H1 (cell line): ENCODE data around the gene ADM. TPM values are rescaled to one million over a fixed set of nuclear protein-coding genes. Genes with fewer than 3 reads are reported as not detected.
A peak's percentile ranks its signal among the peaks of the same experiment; 100 is the strongest.

Source experiments
- CTCF ChIA-PET: fragments of 300-600 bp; sonication (Branson Sonifier 250); formaldehyde crosslinking; loops from one replicate; lab custom pipeline; 2021; ENCODE audit not compliant: partially characterized antibody; lab: Charles Lee
- POLR2A ChIA-PET: fragments of 300-600 bp; sonication (Branson Sonifier 250); formaldehyde crosslinking; loops from one replicate; lab custom pipeline; 2021; ENCODE audit warnings: inconsistent platforms; ENCODE audit not compliant: partially characterized antibody; lab: Charles Lee
- DNase-seq, 2 experiments: peaks; one replicate each; pipeline versions ENCODE4 v3.0.0 to v3.0.0-alpha.2; 2010 to 2022; ENCODE audit warnings: low spot score in 2 of 2, low read depth in 1 of 2, mixed read lengths in 1 of 2
- FAIRE-seq: peaks from 2 replicates; lab custom pipeline; 2011; peaks lifted over from hg19 to GRCh38; lab: Jason Lieb, UNC
- H2AFZ ChIP-seq: 2 replicates; pipeline ENCODE4 v1.8.1; 2012; ENCODE audit warnings: low read length, inconsistent platforms
- H2AK5ac ChIP-seq: 2 replicates; pipeline ENCODE4 v1.6.1; 2013; ENCODE audit warnings: low read depth, low read length
- H2BK120ac ChIP-seq: replicated peaks from 2 replicates; pipeline ENCODE3; 2013; ENCODE audit warnings: low read depth, low read length, inconsistent platforms
- H2BK12ac ChIP-seq: 2 replicates; pipeline ENCODE4 v1.6.1; 2013; ENCODE audit warnings: low read depth, low read length
- H2BK15ac ChIP-seq: 2 replicates; pipeline ENCODE4 v1.6.1; 2013; ENCODE audit warnings: low read length
- H2BK20ac ChIP-seq: 2 replicates; pipeline ENCODE4 v1.6.1; 2013; ENCODE audit warnings: low read length
- H2BK5ac ChIP-seq: 2 replicates; pipeline ENCODE4 v1.6.1; 2013; ENCODE audit warnings: low read depth, low read length
- H3K14ac ChIP-seq: 2 replicates; pipeline ENCODE4 v1.6.1; 2013; ENCODE audit warnings: inconsistent platforms; ENCODE audit not compliant: insufficient read length
- H3K18ac ChIP-seq: 2 replicates; pipeline ENCODE4 v1.6.1; 2013; ENCODE audit warnings: low read length; ENCODE audit errors: extremely low read depth
- H3K23ac ChIP-seq: 2 replicates; pipeline ENCODE4 v1.6.1; 2013; ENCODE audit warnings: inconsistent platforms; ENCODE audit not compliant: insufficient read length
- H3K23me2 ChIP-seq: 2 replicates; pipeline ENCODE4 v1.6.1; 2013; ENCODE audit warnings: low read depth, low read length
- H3K27ac ChIP-seq: 2 replicates; pipeline ENCODE4 v1.6.1; 2011; ENCODE audit warnings: low read depth, low read length, inconsistent platforms
- H3K27me3 ChIP-seq, 4 experiments: replicated peaks in 1 of 4; 1 replicate in 1 of 4; 2 replicates in 3 of 4; pipeline versions ENCODE4 v1.6.1 to v1.8.1; 2011 to 2013; ENCODE audit warnings: low read length in 3 of 4, mild to moderate bottlenecking in 3 of 4, inconsistent platforms in 2 of 4, mixed read lengths in 2 of 4, moderate library complexity in 1 of 4; ENCODE audit not compliant: control insufficient read depth in 3 of 4, insufficient read depth in 3 of 4; ENCODE audit errors: extremely low read depth in 1 of 4
- H3K36me3 ChIP-seq, 4 experiments: 2 replicates each; pipeline versions ENCODE4 v1.6.1 to v1.8.1; 2011 to 2013; ENCODE audit warnings: mild to moderate bottlenecking in 4 of 4, low read length in 3 of 4, moderate library complexity in 2 of 4, control low read depth in 1 of 4, inconsistent platforms in 1 of 4; ENCODE audit not compliant: insufficient read depth in 4 of 4, control insufficient read depth in 2 of 4
- H3K4ac ChIP-seq: replicated peaks from 2 replicates; pipeline ENCODE3; 2013; ENCODE audit warnings: low read length, low read depth, mixed read lengths, inconsistent platforms; ENCODE audit not compliant: insufficient read length
- H3K4me1 ChIP-seq, 4 experiments: replicated peaks in 1 of 4; 1 replicate in 1 of 4; 2 replicates in 3 of 4; pipeline versions ENCODE4 v1.6.1 to v1.8.1; 2011 to 2013; ENCODE audit warnings: low read length in 3 of 4, inconsistent platforms in 2 of 4, mixed read lengths in 1 of 4; ENCODE audit not compliant: insufficient read depth in 4 of 4, control insufficient read depth in 3 of 4
- H3K4me2 ChIP-seq, 2 experiments: 2 replicates each; pipeline versions ENCODE4 v1.6.1 to v1.8.1; 2011 to 2013; ENCODE audit warnings: low read depth in 2 of 2, low read length in 2 of 2, control low read depth in 1 of 2, inconsistent platforms in 1 of 2, mild to moderate bottlenecking in 1 of 2; ENCODE audit not compliant: insufficient read depth in 1 of 2
- H3K4me3 ChIP-seq, 4 experiments: fragments of 200-600, 300-600 bp in 1 of 4; sonication (generic), shearing (Covaris generic), sonication (Bioruptor Twin) in 1 of 4; 2 replicates each; pipeline versions ENCODE4 v1.5.1 to v1.8.1; 2011 to 2016; ENCODE audit warnings: low read length in 4 of 4, low read depth in 3 of 4, control low read depth in 2 of 4, inconsistent platforms in 2 of 4, mild to moderate bottlenecking in 2 of 4, mixed read lengths in 1 of 4, moderate library complexity in 1 of 4; ENCODE audit not compliant: insufficient read depth in 2 of 4; ENCODE audit errors: extremely low read depth in 1 of 4
- H3K56ac ChIP-seq: replicated peaks from 2 replicates; pipeline ENCODE3; 2013; ENCODE audit warnings: low read depth, mild to moderate bottlenecking, mixed read lengths, low read length, inconsistent platforms; ENCODE audit not compliant: insufficient read length
- H3K79me1 ChIP-seq: 2 replicates; pipeline ENCODE4 v1.6.1; 2013; ENCODE audit warnings: low read depth, low read length, control low read depth
- H3K79me2 ChIP-seq, 2 experiments: 2 replicates each; pipeline versions ENCODE4 v1.6.1 to v1.8.1; 2012 to 2013; ENCODE audit warnings: low read length in 2 of 2, mild to moderate bottlenecking in 2 of 2, inconsistent platforms in 1 of 2; ENCODE audit not compliant: insufficient read depth in 2 of 2, control insufficient read depth in 1 of 2
- H3K9ac ChIP-seq, 4 experiments: replicated peaks in 1 of 4; 1 replicate in 1 of 4; 2 replicates in 3 of 4; pipeline versions ENCODE4 v1.6.1 to v1.8.1; 2011 to 2013; ENCODE audit warnings: low read depth in 3 of 4, low read length in 3 of 4, control low read depth in 2 of 4, mild to moderate bottlenecking in 2 of 4, moderate library complexity in 2 of 4, inconsistent platforms in 1 of 4; ENCODE audit errors: extremely low read depth in 1 of 4
- H3K9me3 ChIP-seq, 2 experiments: 2 replicates each; pipeline versions ENCODE4 v1.6.1 to v1.8.1; 2012 to 2013; ENCODE audit warnings: mild to moderate bottlenecking in 2 of 2, moderate library complexity in 2 of 2, control low read depth in 1 of 2, inconsistent platforms in 1 of 2, low read depth in 1 of 2, low read length in 1 of 2, mixed read lengths in 1 of 2; ENCODE audit not compliant: insufficient read depth in 2 of 2
- H4K20me1 ChIP-seq, 2 experiments: replicated peaks in 1 of 2; 2 replicates each; pipeline versions ENCODE3 to v1.8.1; 2011 to 2013; ENCODE audit warnings: inconsistent platforms in 2 of 2, low read length in 2 of 2, mild to moderate bottlenecking in 1 of 2; ENCODE audit not compliant: insufficient read depth in 2 of 2, control insufficient read depth in 1 of 2
- H4K5ac ChIP-seq: 2 replicates; pipeline ENCODE4 v1.6.1; 2013; ENCODE audit warnings: low read length, low read depth, mixed read lengths, inconsistent platforms; ENCODE audit not compliant: insufficient read length
- H4K8ac ChIP-seq: 2 replicates; pipeline ENCODE4 v1.8.0; 2013; ENCODE audit warnings: mild to moderate bottlenecking, moderate library complexity, low read length, inconsistent platforms; ENCODE audit not compliant: insufficient read depth; ENCODE audit errors: extremely low read depth
- H4K91ac ChIP-seq: replicated peaks from 2 replicates; pipeline ENCODE3; 2013; ENCODE audit warnings: low read length, mixed read lengths, inconsistent platforms; ENCODE audit not compliant: insufficient read length
- ASH2L ChIP-seq: fragments of 200-600, 300-600 bp; sonication (generic); IDR thresholded peaks from one replicate; pipeline ENCODE4 v1.7.1; 2017; ENCODE audit warnings: low read length
- BACH1 ChIP-seq: IDR thresholded peaks from 2 replicates; pipeline ENCODE4 v1.6.1; 2012; ENCODE audit warnings: low read length, improper control_type of control experiment
- EZH2 ChIP-seq: fragments of 200-600 bp; sonication (generic); IDR thresholded peaks from 2 replicates; pipeline ENCODE4 v1.7.1; 2012; ENCODE audit warnings: low read depth, mild to moderate bottlenecking, moderate library complexity, low read length, inconsistent platforms; ENCODE audit not compliant: severe bottlenecking
- GTF2F1 ChIP-seq: IDR thresholded peaks from 2 replicates; pipeline ENCODE4 v1.6.1; 2012; ENCODE audit warnings: low read depth, low read length, improper control_type of control experiment, borderline replicate concordance
- KDM4A ChIP-seq: IDR thresholded peaks from one replicate; pipeline ENCODE4 v1.7.1; 2012; ENCODE audit warnings: low read depth, mild to moderate bottlenecking, moderate library complexity, low read length, inconsistent platforms; ENCODE audit not compliant: severe bottlenecking
- KDM5A ChIP-seq: fragments of 200-600 bp; IDR thresholded peaks from 2 replicates; pipeline ENCODE4 v1.7.1; 2012; ENCODE audit warnings: mild to moderate bottlenecking, low read length, inconsistent platforms, mixed read lengths
- POU5F1 ChIP-seq: IDR thresholded peaks from 2 replicates; pipeline ENCODE4 v1.6.1; 2011; ENCODE audit warnings: low read depth, mild to moderate bottlenecking, low read length, moderate library complexity
- SAP30 ChIP-seq: fragments of 300-600 bp; sonication (generic); IDR thresholded peaks from 2 replicates; pipeline ENCODE4 v1.7.1; 2012; ENCODE audit warnings: low read length, moderate library complexity, mild to moderate bottlenecking, inconsistent platforms; ENCODE audit not compliant: insufficient read depth, insufficient replicate concordance
- SP2 ChIP-seq: IDR thresholded peaks from 2 replicates; pipeline ENCODE4 v1.6.1; 2012; ENCODE audit warnings: mild to moderate bottlenecking, low read length, inconsistent platforms
- SP4 ChIP-seq: IDR thresholded peaks from 2 replicates; pipeline ENCODE4 v1.6.1; 2012; ENCODE audit warnings: low read length, inconsistent platforms
- WGBS, 2 experiments: shearing (Covaris generic) in 1 of 2; methylation state at CpG; one replicate each; pipeline versions ENCODE4 v1.1.6 to v1.1.7; 2013 to 2015; ENCODE audit warnings: low lambda C conversion rate in 2 of 2, mixed read lengths in 2 of 2, inconsistent platforms in 1 of 2, low coverage in 1 of 2, missing lambda C conversion rate in 1 of 2; ENCODE audit not compliant: insufficient replicate concordance in 2 of 2, insufficient coverage in 1 of 2, insufficient read length in 1 of 2; ENCODE audit errors: extremely low coverage in 1 of 2, missing lambda C conversion rate in 1 of 2; 5-methylcytosine and 5-hydroxymethylcytosine counted together
- polyA plus RNA-seq, 7 experiments: library from polyadenylated mRNA; depleted of rRNA in 3 of 7; stranded (reverse) in 5 of 7; unstranded in 2 of 7; fragments of >200 nt in 5 of 7; fragments of 200-250 nt in 2 of 7; gene quantifications; 1 replicate in 5 of 7; 2 replicates in 1 of 7; 4 replicates in 1 of 7; pipeline versions ENCODE4 v1.2.1 to v1.2.3, GENCODE V29; 2011 to 2013; ENCODE audit warnings: missing spikeins in 2 of 7, mixed read lengths in 2 of 7
- total RNA-seq: library from RNA; stranded (reverse); fragmentation: NEBNext Ultra II Directional; extraction: Animal tissue kit (Norgen Biotek cat#: 25700); gene quantifications from 2 replicates; pipeline ENCODE4 v1.2.1, GENCODE V29; 2021
- TF ChIP-seq, protein P1 (sequence below): IDR thresholded peaks from 2 replicates; pipeline ENCODE4 v1.6.1; 2011; ENCODE audit warnings: low read depth, mild to moderate bottlenecking, low read length; ENCODE audit not compliant: insufficient read depth

Gene ADM
- total and polyA plus RNA-seq, 2 of the 8 experiments (the other 6 are each of a cell fraction or from before 2014, with no cell fraction given): 94.1 to 95.6 TPM

- Histone ChIP-seq H3K18ac (no peak overlapping the region), H4K5ac (no peak overlapping the region), H2AK5ac (no peak overlapping the region; the same call in 1 of the 2 replicates), H2BK5ac (peak overlapping the region; percentile 63; the same call in 1 of the 2 replicates), H3K4ac (peak overlapping the region; percentile 36), H4K20me1 (no peaks in the 10 kb centered on the region), H2BK12ac (peak overlapping the region; percentile 88; the same call in 1 of the 2 replicates), H3K14ac (no peak overlapping the region), H2BK120ac (peak overlapping the region; percentile 18), H3K4me2 (no peak overlapping the region; a peak in 1 of 4 replicates), H3K23me2 (no peaks in the 10 kb centered on the region), H3K9me3 (no peaks in the 10 kb centered on the region), H3K4me3 (no peak overlapping the region), H3K79me2 (no peaks in the 10 kb centered on the region), H3K9ac (no peak overlapping the region; a peak in 1 of 7 replicates), H3K4me1 (peaks cover 4 to 19% (median 10%) of the 10 kb centered on the region in 4 experiments), H4K91ac (peak overlapping the region; percentile 79), H2BK15ac (peak overlapping the region; percentile 100), H3K23ac (no peak overlapping the region), H2BK20ac (peak overlapping the region; percentile 87), H3K36me3 (no peaks in the 10 kb centered on the region), H4K8ac (no peak overlapping the region), H3K56ac (no peak overlapping the region), H3K27ac (no peak overlapping the region), H3K79me1 (no peaks in the 10 kb centered on the region), H3K27me3 (no peaks in the 10 kb centered on the region), H2AFZ (no peak overlapping the region)
- no peak for FAIRE-seq
- WGBS, 2 experiments: 85% methylated on average over 3 of the region's 3 CpGs; no CpG with 5 or more reads in 1 of the 2 experiments
- TF ChIP-seq GTF2F1 (no peak), SAP30 (no peak), KDM4A (no peak), EZH2 (no peak), SP4 (no peak), BACH1 (no peak), POU5F1 (no peak), SP2 (no peak), KDM5A (no peak), ASH2L (no peak)
- TF ChIP-seq, protein P1, sequence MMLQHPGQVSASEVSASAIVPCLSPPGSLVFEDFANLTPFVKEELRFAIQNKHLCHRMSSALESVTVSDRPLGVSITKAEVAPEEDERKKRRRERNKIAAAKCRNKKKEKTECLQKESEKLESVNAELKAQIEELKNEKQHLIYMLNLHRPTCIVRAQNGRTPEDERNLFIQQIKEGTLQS: no peak
- DNase-seq: no peak
- ChIA-PET POLR2A (interaction anchor here (6.8 kb wide), 1 partner anchor 13 kb away, joined by 62 read pairs; the partner anchor contains the start of gene ADM), CTCF (interaction anchor here (0.6 to 2.1 kb wide), 5 partner anchors 10 to 483 kb away, joined by 3 to 13 read pairs (median 5); no protein-coding TSS in a partner anchor)
Measured at GRCh38 chr11:10318527-10318802, 13.6 kb downstream of the ADM start.
